ENCODE measurements around the gene ITGA6.
A peak's percentile ranks its signal among the peaks of the same experiment; 100 is the strongest.

Gene ITGA6

DNA sequence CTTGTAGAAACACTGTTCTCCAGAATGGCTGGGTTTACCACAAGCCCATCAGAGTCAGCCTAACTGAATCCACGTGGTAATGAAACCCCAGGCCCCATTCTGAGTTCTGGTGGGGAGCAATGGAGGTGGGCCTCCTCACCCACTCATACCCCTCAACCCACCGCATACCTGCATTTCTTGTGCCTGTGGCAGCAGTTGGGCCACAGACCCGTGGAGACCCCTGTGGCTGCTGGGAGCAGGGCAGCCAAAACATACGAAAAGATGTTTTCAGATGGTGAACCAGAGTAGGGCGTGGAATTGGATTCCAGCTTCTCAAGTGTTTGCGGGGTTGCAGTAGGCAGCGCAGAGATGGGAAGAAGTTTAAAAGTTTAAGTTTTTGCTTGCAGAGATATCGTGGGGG is 51.0 kb downstream of the ITGA6 start:
- TF ChIP-seq, protein P1, sequence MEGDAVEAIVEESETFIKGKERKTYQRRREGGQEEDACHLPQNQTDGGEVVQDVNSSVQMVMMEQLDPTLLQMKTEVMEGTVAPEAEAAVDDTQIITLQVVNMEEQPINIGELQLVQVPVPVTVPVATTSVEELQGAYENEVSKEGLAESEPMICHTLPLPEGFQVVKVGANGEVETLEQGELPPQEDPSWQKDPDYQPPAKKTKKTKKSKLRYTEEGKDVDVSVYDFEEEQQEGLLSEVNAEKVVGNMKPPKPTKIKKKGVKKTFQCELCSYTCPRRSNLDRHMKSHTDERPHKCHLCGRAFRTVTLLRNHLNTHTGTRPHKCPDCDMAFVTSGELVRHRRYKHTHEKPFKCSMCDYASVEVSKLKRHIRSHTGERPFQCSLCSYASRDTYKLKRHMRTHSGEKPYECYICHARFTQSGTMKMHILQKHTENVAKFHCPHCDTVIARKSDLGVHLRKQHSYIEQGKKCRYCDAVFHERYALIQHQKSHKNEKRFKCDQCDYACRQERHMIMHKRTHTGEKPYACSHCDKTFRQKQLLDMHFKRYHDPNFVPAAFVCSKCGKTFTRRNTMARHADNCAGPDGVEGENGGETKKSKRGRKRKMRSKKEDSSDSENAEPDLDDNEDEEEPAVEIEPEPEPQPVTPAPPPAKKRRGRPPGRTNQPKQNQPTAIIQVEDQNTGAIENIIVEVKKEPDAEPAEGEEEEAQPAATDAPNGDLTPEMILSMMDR (IDR thresholded peaks at IDR 0.05; ENCODE audit: insufficient read depth, missing control alignments) = no peak
- DNase-seq (ENCODE audit: insufficient read length, low spot score) = no peak
- FAIRE-seq = no peak

DNA sequence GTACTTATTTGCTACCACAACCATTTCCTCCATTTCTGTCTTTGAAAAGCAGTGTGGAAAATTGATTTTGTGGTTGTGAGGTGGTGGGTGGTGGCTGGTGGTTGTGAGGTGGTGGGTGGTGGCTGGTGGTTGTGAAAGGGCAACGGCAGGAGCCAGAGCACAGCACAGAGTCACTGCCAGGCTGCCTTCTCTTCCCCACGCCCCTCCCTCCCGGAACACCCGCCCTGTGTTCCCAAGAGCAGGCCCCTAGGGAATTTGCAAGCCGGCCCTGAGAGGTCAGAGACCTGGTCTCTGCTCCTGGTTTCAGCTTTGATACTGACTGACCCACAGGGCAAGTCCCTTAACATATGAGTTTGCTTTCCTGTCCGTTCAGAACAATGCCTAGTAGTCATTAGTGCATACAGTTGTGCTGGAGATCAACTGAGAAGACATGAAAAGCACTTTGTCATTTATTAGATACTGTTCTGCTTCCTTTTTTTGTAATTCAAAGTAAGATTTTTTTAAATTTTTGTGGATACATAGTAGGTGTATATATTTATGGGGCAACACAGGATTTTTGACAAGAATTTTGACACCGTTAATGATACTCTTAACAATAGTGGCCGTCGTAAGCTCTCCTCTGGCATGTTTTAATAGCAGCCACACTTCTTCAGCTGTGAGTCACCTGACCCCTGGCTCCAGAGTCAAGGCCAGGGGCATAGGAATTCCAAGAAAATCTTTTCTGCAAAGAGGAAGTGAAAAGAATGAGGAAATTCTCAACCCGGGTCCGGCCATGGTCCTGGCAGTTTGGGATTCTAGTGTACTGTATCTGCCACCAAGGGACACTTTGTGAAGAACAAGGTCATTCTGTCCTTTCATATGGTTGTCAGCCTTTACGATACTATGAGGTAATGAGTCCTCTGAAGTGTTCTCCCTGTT is 53.2 kb downstream of the ITGA6 start:
- DNase-seq (ENCODE audit: insufficient read length, low spot score) (no peak), FAIRE-seq (no peak)
- TF ChIP-seq, protein P1 (IDR thresholded peaks at IDR 0.05; ENCODE audit: insufficient read depth, missing control alignments) = no peak

DNA sequence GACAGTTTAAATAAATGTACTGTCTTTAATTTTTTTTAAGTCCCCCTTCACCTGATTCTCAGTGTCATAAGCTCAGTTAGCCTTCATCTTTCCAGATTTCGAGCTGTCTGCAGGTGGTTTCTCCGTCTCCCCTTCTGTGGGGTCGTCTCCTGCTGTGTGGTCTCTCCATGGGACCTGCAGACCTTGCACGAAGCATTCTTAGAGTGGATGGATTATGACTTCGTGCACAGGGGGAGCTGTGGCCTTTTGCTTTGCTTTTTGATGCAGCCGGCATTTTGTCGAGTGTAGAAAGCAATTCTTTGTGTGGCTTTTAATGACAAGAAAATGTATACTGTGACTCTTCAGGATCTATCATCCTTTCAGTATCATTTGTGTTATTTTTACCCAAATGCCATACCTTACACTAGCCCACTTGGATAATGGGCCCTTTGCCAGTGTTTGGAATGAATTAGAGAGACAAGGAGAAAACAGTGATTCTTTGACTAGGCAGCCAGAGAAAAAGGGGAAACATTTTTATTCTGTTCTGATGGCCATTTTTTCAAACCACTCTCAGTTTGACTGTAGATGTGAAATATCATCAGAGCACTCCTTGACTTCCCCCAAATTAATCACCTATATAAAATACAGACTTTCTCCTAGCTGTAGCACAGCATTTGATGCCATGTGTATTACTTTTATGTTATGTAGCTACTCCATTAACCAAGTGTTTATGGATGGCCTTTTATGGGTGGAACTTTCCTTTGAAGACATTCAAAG is 54.3 kb downstream of the ITGA6 start:
- DNase-seq (ENCODE audit: insufficient read length, low spot score) = no peak
- FAIRE-seq = no peak
- TF ChIP-seq, protein P1 (IDR thresholded peaks at IDR 0.05; ENCODE audit: insufficient read depth, missing control alignments) = no peak

DNA sequence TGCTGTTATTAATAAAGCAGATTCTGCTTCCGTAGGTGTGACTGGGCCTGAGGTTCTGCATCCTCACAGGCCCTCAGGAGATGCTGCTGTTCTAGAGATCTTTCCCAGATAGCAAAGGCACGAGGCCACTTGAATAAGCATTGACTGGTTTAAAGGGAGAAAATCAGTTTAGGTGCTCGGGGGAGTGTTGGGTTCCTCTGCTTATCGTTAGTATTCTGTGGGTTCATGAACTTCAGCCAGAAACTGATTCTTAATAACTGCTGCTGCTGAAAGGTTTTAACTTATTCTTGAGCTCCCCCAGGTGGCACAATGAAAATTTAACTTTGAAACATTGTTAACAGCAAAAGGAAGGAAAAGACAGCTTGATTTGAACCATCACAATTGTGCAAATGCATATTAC is 56.9 kb downstream of the ITGA6 start:
- DNase-seq (ENCODE audit: insufficient read length, low spot score) (no peak), FAIRE-seq (no peak)
- TF ChIP-seq, protein P1 (IDR thresholded peaks at IDR 0.05; ENCODE audit: insufficient read depth, missing control alignments) = peak; percentile 35

DNA sequence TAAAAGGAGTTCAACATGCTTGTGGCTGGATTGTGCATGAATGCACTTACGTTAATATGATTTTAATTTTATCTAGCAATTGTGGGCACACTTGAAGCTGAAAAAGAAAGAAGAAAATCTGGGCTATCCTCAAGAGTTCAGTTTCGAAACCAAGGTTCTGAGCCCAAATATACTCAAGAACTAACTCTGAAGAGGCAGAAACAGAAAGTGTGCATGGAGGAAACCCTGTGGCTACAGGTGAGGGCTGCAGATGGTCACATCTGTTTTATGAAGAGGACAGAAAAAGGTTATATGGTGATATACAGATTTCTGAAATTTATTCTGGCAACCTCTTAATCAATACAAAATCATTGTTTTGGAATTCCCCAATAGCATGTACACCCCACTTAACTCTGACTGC is 57.3 kb downstream of the ITGA6 start:
- DNase-seq (ENCODE audit: insufficient read length, low spot score) = no peak
- FAIRE-seq = no peak
- TF ChIP-seq, protein P1 (IDR thresholded peaks at IDR 0.05; ENCODE audit: insufficient read depth, missing control alignments) = no peak

DNA sequence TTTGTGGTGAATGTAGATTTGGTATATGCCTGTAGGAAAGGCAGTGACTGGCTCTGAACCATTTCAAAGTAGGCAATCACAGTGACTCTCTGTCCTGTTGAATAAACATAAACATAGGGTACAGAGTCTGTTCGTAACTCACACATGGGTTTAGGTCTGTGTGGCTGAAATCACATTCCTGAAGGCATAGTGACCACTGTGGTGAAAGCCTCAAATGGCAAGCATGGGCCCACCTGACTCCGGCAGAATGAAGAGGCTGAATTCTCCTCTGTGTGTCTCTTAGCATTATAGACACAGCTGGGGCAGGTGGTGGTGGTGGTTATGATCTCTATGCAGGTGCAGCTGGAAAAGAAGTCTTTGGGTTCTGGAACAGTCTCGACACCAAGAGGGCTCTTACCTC is 61.2 kb downstream of the ITGA6 start:
- TF ChIP-seq, protein P1 (IDR thresholded peaks at IDR 0.05; ENCODE audit: insufficient read depth, missing control alignments) = no peak
- FAIRE-seq (no peak), DNase-seq (ENCODE audit: insufficient read length, low spot score) (no peak)
